GM12878 (cell line): Measurements from ENCODE around the gene SIVA1.

Experiments used
- ATF3 ChIP-seq: IDR thresholded peaks from 2 replicates; pipeline ENCODE4 v1.6.1; 2011; ENCODE audit warnings: low read depth, mild to moderate bottlenecking, low read length, moderate library complexity, borderline replicate concordance; ENCODE audit errors: extremely low read depth
- CTCF ChIP-seq, 3 experiments: IDR thresholded peaks in 2 of 3; conservative IDR thresholded peaks in 1 of 3; 2 replicates each; pipeline ENCODE4 v1.5.1; 2011; ENCODE audit warnings: low read depth in 3 of 3, low read length in 3 of 3, mild to moderate bottlenecking in 3 of 3, control low read depth in 2 of 3, moderate library complexity in 2 of 3, inconsistent platforms in 1 of 3, mixed read lengths in 1 of 3; ENCODE audit not compliant: control insufficient read depth in 2 of 3, insufficient read depth in 1 of 3; ENCODE audit errors: extremely low read depth in 1 of 3
- GABPA ChIP-seq: IDR thresholded peaks from 2 replicates; pipeline ENCODE4 v1.6.1; 2014; ENCODE audit warnings: antibody characterized with exemption, low read depth, mild to moderate bottlenecking, inconsistent platforms
- MYC ChIP-seq: IDR thresholded peaks from 2 replicates; pipeline ENCODE4 v1.6.1; 2011; ENCODE audit warnings: mild to moderate bottlenecking, low read length, moderate library complexity, inconsistent platforms; ENCODE audit not compliant: insufficient read depth, insufficient replicate concordance, insufficient read length, severe bottlenecking
- SPI1 ChIP-seq: IDR thresholded peaks from 2 replicates; pipeline ENCODE4 v1.6.1; 2011; ENCODE audit warnings: low read depth, mild to moderate bottlenecking, low read length, moderate library complexity, borderline replicate concordance; ENCODE audit not compliant: insufficient read depth
- TF ChIP-seq, protein P1 (sequence below): IDR thresholded peaks from 2 replicates; pipeline ENCODE4 v1.6.1; 2011; ENCODE audit warnings: borderline replicate concordance, low read depth, mild to moderate bottlenecking, moderate library complexity, mixed read lengths, low read length; ENCODE audit not compliant: insufficient read depth; ENCODE audit errors: extremely low read length
- TF ChIP-seq, protein P2 (sequence below): IDR thresholded peaks from 2 replicates; pipeline ENCODE4 v1.6.1; 2012; ENCODE audit warnings: mild to moderate bottlenecking, low read depth, low read length

DNA sequence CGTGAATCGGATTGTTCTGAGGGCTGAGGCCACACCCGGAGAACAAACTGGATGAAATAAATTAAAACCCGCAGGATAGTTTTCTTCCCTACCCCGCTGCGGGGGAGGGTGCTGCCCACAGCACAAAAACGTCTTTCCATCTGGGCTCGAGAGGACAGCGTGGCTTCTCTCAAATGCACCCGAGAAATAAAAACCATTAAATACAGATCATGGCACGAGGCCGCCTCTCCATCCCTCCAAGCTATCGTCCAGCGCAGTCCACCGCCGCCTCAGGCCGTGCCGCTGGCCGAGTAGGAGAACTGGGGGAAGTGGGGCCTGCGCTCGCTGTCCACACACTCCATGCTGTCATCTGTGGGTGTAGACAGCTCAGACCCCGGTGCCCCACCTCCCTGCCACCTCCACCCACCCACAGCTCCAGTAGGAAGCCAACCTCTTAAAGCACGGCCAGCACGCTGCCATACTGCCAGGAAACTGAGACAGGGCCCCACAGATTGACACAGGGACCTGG lies 17.2 kb downstream of the SIVA1 start:
- TF ChIP-seq CTCF (IDR thresholded peaks at IDR 0.05 in 2 of 3, conservative IDR thresholded peaks at IDR 0.05 in 1 of 3; ENCODE audit: control insufficient read depth in 2 of 3, extremely low read depth in 1 of 3, insufficient read depth in 1 of 3, low read depth in 3 of 3, low read length in 3 of 3), result no peak
- TF ChIP-seq, protein P1, sequence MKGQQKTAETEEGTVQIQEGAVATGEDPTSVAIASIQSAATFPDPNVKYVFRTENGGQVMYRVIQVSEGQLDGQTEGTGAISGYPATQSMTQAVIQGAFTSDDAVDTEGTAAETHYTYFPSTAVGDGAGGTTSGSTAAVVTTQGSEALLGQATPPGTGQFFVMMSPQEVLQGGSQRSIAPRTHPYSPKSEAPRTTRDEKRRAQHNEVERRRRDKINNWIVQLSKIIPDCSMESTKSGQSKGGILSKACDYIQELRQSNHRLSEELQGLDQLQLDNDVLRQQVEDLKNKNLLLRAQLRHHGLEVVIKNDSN, result no peak
- TF ChIP-seq ATF3, result no peak
- TF ChIP-seq, protein P2, sequence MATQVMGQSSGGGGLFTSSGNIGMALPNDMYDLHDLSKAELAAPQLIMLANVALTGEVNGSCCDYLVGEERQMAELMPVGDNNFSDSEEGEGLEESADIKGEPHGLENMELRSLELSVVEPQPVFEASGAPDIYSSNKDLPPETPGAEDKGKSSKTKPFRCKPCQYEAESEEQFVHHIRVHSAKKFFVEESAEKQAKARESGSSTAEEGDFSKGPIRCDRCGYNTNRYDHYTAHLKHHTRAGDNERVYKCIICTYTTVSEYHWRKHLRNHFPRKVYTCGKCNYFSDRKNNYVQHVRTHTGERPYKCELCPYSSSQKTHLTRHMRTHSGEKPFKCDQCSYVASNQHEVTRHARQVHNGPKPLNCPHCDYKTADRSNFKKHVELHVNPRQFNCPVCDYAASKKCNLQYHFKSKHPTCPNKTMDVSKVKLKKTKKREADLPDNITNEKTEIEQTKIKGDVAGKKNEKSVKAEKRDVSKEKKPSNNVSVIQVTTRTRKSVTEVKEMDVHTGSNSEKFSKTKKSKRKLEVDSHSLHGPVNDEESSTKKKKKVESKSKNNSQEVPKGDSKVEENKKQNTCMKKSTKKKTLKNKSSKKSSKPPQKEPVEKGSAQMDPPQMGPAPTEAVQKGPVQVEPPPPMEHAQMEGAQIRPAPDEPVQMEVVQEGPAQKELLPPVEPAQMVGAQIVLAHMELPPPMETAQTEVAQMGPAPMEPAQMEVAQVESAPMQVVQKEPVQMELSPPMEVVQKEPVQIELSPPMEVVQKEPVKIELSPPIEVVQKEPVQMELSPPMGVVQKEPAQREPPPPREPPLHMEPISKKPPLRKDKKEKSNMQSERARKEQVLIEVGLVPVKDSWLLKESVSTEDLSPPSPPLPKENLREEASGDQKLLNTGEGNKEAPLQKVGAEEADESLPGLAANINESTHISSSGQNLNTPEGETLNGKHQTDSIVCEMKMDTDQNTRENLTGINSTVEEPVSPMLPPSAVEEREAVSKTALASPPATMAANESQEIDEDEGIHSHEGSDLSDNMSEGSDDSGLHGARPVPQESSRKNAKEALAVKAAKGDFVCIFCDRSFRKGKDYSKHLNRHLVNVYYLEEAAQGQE, result no peak
- no peak for TF ChIP-seq GABPA
- no peak for TF ChIP-seq MYC
- no peak for TF ChIP-seq SPI1
